Activated gamma-delta T cell treated with anti-CD3 and anti-CD28 coated beads, Interleukin-2, amount 50 U/mL, for 16 hours (primary cell): ENCODE results near the gene WDR76.
"Not testable (repeated sequence)": the region's sequence is repeated elsewhere in the genome, so short reads cannot be mapped to it uniquely, and the experiment has no call there.

ENCODE experiments used
- DNase-seq: peaks from one replicate; pipeline ENCODE4 v3.0.0-alpha.2; 2020; ENCODE audit warnings: low read depth

The WDR76 gene

GRCh38 chr15:43821505-43821904 is 5.3 kb upstream of the WDR76 start:
- no peak for DNase-seq

GRCh38 chr15:43824302-43825246 is 2.2 kb upstream of the WDR76 start, which contains the start of gene MFAP1:
TSS of gene MFAP1 (minus strand) at chr15:43824690. CDS start at chr15:43824569, 121 bp downstream.
- DNase-seq = peak; percentile 82

GRCh38 chr15:43825305-43825704 is 1.5 kb upstream of the WDR76 start:
- DNase-seq = not testable (repeated sequence)

GRCh38 chr15:43826029-43826507 is 734 bp upstream of the WDR76 start:
- no peak for DNase-seq

DNA sequence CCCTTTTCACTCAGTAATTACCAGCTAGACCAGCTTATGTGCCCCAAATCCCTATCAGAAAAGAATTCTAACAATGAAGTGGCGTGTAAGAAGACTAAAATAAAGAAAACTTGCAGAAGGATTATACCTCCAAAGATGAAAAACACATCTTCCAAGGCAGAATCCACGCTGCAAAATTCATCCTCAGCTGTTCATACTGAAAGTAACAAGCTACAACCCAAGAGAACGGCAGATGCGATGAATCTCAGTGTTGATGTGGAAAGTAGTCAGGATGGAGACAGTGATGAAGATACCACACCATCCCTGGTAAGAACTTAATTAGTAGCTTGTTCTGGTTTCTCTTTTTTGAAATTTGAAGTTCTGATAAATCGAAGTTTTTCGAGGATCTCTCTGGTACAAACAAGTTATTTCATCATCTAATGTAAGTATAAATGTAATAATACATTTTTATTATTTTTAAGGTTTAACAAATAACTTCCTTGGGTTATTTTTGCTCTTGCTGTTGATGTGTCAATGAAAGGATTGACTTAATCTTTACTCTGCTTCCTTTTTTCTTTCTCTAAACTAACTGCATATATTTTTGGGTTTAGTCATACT is 1.4 kb downstream of the WDR76 start:
- DNase-seq = no peak

GRCh38 chr15:43829951-43830540 is 3.2 kb downstream of the WDR76 start:
- DNase-seq = not testable (repeated sequence)

GRCh38 chr15:43830691-43831275 is 4.0 kb downstream of the WDR76 start:
- DNase-seq = not testable (repeated sequence)

DNA sequence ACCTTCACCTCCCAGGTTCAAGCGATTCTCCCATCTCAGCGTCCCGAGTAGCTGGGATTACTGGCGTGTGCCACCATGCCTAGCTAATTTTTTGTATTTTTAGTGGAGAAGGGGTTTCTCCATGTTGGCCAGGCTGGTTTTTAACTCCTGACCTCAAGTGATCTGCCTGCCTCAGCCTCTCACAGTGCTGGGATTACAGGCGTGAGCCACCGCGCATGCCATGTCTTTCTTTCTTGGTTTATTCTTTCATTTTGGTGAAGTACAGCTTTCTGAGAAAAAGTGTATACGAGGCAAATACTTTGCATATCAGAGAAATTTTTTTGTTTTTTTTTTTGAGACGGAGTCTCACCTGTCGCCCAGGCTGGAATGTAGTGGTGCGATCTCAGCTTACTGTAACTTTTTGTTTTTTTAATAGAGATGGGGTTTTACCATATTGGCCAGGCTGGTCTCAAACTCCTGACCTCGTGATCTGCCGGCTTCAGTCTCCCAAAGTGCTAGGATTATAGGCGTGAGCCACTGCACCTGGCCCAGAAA is 4.8 kb downstream of the WDR76 start:
- DNase-seq = not testable (repeated sequence)

- not testable (repeated sequence) for DNase-seq
Observed at GRCh38 chr15:43832485-43832884, 5.7 kb downstream of the WDR76 start.

- DNase-seq = no peak
Observed at GRCh38 chr15:43845421-43845820, 18.6 kb downstream of the WDR76 start.

- no peak for DNase-seq
Observed at GRCh38 chr15:43851251-43851650, 24.4 kb downstream of the WDR76 start.

DNA sequence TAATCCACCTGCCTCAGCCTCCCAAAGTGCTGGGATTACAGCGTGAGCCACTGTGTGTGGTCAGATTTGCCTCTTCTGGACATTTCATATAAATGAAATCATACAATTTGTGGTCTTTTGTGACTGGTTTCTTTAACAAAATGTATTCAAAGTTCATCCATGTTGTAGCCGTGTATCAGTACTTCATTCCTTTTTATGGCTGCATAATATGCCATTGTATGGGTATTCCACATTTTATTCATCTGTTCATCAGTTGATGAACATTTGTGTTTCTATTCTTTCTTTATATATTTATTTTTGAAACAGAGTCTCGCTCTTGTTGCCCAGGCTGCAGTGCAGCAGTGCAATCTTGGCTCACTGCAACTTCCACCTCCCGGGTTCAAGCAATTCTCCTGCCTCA is 25.8 kb downstream of the WDR76 start:
- DNase-seq = no peak

GRCh38 chr15:43854801-43855200 is 28.0 kb downstream of the WDR76 start:
- no peak for DNase-seq

DNA sequence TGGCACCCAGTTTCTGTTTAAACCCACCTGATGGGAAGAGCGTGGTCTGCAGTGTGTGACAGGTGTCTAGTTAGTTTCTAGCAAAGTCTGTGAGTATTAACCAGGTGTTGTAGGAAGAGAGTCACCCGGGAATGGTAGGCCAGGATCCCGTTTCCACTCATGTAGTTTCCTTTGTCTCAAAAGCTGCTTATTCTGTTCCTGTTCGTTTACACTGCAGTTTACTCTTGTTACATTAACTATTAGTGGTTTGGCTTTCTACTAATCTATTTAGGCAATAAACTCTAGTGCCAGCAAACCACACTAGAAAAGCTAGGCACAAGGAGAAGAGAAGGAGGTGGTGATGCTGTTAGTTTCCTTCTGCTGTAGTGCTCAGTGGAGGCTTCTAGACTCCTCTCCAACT is 32.7 kb downstream of the WDR76 start:
- no peak for DNase-seq

DNA sequence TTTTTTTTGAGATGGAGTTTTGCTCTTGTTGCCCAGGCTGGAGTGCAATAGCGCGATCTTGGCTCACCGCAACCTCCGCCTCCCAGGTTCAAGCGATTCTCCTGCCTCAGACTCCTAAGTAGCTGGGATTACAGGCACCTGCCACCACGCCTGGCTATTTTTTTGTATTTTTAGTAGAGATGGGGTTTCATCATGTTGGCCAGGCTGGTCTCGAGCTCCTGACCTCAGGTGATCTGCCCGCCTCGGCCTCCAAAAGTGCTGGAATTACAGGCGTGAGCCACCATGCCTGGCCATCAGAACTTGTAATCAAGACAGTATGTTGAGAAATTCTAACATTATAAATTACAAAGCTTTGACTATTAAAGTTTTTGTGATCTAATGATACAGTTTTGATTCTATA is 39.8 kb downstream of the WDR76 start:
- DNase-seq = not testable (repeated sequence)

DNA sequence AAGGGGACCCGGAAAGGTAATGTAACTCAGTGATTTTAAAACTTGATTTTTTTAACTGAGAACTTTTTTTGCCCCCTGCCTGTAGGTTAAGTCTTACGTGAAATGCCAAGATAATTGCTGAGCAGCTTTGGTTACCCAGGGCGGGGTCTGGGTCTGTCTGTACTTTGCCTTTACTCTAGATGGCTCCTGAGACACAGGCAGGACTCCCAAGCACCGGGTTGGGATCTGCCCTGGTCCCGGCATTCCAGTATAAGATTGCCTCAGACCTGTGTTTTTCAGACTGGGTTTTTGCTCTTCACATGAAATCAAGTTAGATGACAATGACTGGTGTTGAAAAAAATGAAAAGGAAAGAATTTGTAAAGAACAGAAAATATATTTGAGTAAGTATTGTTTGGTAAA is 40.3 kb downstream of the WDR76 start:
- DNase-seq = no peak

DNA sequence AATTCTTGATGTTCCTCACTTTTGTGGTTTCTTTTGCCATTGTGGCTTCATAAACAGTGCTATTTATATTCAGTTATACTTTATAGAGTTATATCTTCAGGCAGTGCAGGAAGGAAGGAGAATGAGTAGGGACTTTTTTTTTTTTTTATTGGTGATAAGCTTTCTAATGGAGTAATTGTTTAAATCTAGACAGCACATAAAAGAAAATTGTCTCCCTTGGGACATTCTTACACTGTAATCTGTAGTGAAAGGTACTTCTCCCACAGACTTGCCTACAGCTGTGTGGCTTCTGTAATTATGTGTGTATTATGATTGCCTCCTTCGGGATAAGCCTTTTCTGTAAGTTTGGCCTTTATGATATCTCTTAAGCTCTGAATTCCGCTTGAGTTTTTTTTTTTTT is 41.6 kb downstream of the WDR76 start:
- DNase-seq = no peak

GRCh38 chr15:43871835-43872234 is 45.0 kb downstream of the WDR76 start:
- no peak for DNase-seq

GRCh38 chr15:43872416-43873020 is 45.7 kb downstream of the WDR76 start:
- no peak for DNase-seq

GRCh38 chr15:43873651-43874050 is 46.8 kb downstream of the WDR76 start:
- DNase-seq = no peak

- no peak for DNase-seq
Observed at GRCh38 chr15:43876872-43877271, 50.1 kb downstream of the WDR76 start.

GRCh38 chr15:43877371-43877770 is 50.6 kb downstream of the WDR76 start:
- no peak for DNase-seq
